Esophagus (tissue), 2 donors: ENCODE data around the gene CD207. TPM values are rescaled to one million over a fixed set of nuclear protein-coding genes. Genes with fewer than 3 reads are reported as not detected.

Experiments
- H3K27ac ChIP-seq, 2 donors: one replicate each; pipeline ENCODE4 v1.5.1; 2013; ENCODE audit warnings: low read depth in 2 of 2, mild to moderate bottlenecking in 2 of 2, inconsistent platforms in 1 of 2, low read length in 1 of 2, moderate library complexity in 1 of 2
- H3K27me3 ChIP-seq, 2 donors: one replicate each; pipeline ENCODE4 v1.6.1; 2013; ENCODE audit warnings: low read length in 2 of 2, control low read depth in 1 of 2, mild to moderate bottlenecking in 1 of 2; ENCODE audit not compliant: insufficient read depth in 2 of 2, control insufficient read depth in 1 of 2
- H3K36me3 ChIP-seq, 2 donors: one replicate each; pipeline ENCODE4 v1.6.1; 2013; ENCODE audit warnings: low read length in 1 of 2; ENCODE audit not compliant: control insufficient read depth in 2 of 2, insufficient read depth in 2 of 2
- H3K4me1 ChIP-seq, 2 donors: one replicate each; pipeline ENCODE4 v1.6.1; 2013; ENCODE audit warnings: low read length in 1 of 2; ENCODE audit not compliant: control insufficient read depth in 2 of 2, insufficient read depth in 2 of 2
- H3K4me3 ChIP-seq, 2 donors: one replicate each; pipeline ENCODE4 v1.5.1; 2013; ENCODE audit warnings: low read length in 2 of 2, mild to moderate bottlenecking in 2 of 2, low read depth in 1 of 2, moderate library complexity in 1 of 2
- H3K9me3 ChIP-seq, 2 donors: one replicate each; pipeline ENCODE4 v1.6.1; 2013; ENCODE audit warnings: mild to moderate bottlenecking in 2 of 2, low read depth in 1 of 2, low read length in 1 of 2, moderate library complexity in 1 of 2; ENCODE audit not compliant: control insufficient read depth in 2 of 2, insufficient read depth in 1 of 2
- WGBS, 2 donors: extraction: QIAGEN DNeasy Blood & Tissue Kit; methylation state at CpG; one replicate each; pipeline ENCODE4 v1.1.7; 2013; 5-methylcytosine and 5-hydroxymethylcytosine counted together
- polyA plus RNA-seq, 2 donors: library from polyadenylated mRNA; stranded (reverse); fragments of 200-250 nt; gene quantifications; one replicate each; pipeline ENCODE4 v1.2.3, GENCODE V29; 2013
- donor health status: healthy with polysubstance abuse.
- donor health status: Bipolar disorder and iron deficiency.

The CD207 gene
- polyA plus RNA-seq, 2 donors = 0.94 to 10.2 TPM

DNA sequence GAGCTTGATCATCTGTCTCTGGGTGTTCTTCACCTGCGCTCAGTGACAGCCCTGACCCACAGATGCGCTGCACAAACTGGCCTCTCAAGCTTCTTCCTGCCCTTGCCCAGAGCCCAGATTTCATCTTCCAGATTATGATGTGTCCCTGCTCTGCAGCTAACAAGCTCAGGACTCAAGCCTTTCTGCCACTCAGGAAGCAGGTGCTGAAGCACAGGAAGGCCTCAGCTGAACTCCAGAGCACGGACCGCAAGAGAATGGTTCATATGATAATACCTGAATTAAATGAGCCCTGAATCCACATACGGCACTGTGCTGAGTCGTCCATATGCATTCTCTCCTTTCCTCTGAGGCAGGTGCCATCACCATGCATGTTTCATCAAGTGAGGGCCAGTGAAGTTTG lies 3.8 kb downstream of the CD207 start:
- Histone ChIP-seq H3K4me1 (no peaks in the 10 kb centered on the region), H3K27me3 (no peaks in the 10 kb centered on the region), H3K4me3 (no peak overlapping the region), H3K27ac (no peak overlapping the region), H3K36me3 (no peaks in the 10 kb centered on the region), H3K9me3 (no peaks in the 10 kb centered on the region)
- WGBS, 2 donors = 67 to 71% methylated on average over 6 of the region's 6 CpGs

GRCh38 chr2:70830366-70830765 lies 5.2 kb downstream of the CD207 start:
- H3K36me3 ChIP-seq = no peaks in the 10 kb centered on the region
- WGBS, 2 donors = 65 to 66% methylated on average over 5 of the region's 5 CpGs
- H3K4me1 ChIP-seq = no peaks in the 10 kb centered on the region

DNA sequence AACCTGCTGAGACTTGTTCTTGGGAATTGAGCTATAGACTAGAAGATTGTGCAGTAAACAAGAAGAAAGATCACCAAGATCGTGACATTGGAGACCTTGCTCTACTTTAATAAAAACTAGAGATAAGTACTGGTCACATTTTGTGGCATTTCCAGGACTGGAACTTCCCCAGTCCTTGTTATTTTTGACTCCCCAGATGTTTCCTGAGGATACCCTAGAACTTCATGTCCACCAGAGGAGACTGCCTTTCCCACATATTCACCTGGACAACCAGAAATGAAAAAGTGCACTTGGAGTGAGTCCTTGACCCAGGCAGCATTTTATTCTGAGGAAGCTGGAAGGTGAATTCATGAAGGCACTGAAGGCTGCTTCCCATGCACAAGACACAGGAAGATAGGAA lies 5.7 kb downstream of the CD207 start:
- 54% methylated on average over 1 of the region's 1 CpG for WGBS, 2 donors
- no peak overlapping the region for H3K27ac ChIP-seq
- no peaks in the 10 kb centered on the region for H3K36me3 ChIP-seq
- no peaks in the 10 kb centered on the region for H3K27me3 ChIP-seq
- H3K4me3 ChIP-seq = no peak overlapping the region
- no peaks in the 10 kb centered on the region for H3K9me3 ChIP-seq
- H3K4me1 ChIP-seq = no peaks in the 10 kb centered on the region

More at GRCh38 chr2:70830366-70830765, 5.2 kb downstream of the CD207 start:
- H3K9me3 ChIP-seq = no peaks in the 10 kb centered on the region
- H3K27me3 ChIP-seq = no peaks in the 10 kb centered on the region
- H3K27ac ChIP-seq = no peak overlapping the region
- no peak overlapping the region for H3K4me3 ChIP-seq

GRCh38 chr2:70828914-70829824 lies 6.4 kb downstream of the CD207 start:
- Histone ChIP-seq H3K9me3 (no peaks in the 10 kb centered on the region), H3K4me3 (no peak overlapping the region), H3K27me3 (no peaks in the 10 kb centered on the region), H3K27ac (no peak overlapping the region), H3K4me1 (no peaks in the 10 kb centered on the region), H3K36me3 (no peaks in the 10 kb centered on the region)
- 54 to 62% methylated on average over 6 of the region's 6 CpGs for WGBS, 2 donors

- Histone ChIP-seq H3K4me1 (no peaks in the 10 kb centered on the region), H3K27ac (no peak overlapping the region), H3K36me3 (no peaks in the 10 kb centered on the region), H3K4me3 (no peak overlapping the region), H3K27me3 (no peaks in the 10 kb centered on the region), H3K9me3 (no peaks in the 10 kb centered on the region)
- 69 to 79% methylated on average over 5 of the region's 5 CpGs for WGBS, 2 donors
Measured at GRCh38 chr2:70828115-70828514, 7.5 kb downstream of the CD207 start.

- Histone ChIP-seq H3K27me3 (no peaks in the 10 kb centered on the region), H3K9me3 (no peaks in the 10 kb centered on the region), H3K4me1 (no peaks in the 10 kb centered on the region), H3K4me3 (no peak overlapping the region), H3K36me3 (no peaks in the 10 kb centered on the region), H3K27ac (no peak overlapping the region)
- 66 to 70% methylated on average over 5 of the region's 5 CpGs for WGBS, 2 donors
Measured at GRCh38 chr2:70827388-70827787, 8.2 kb downstream of the CD207 start.

- 71 to 76% methylated on average over 4 of the region's 4 CpGs for WGBS, 2 donors
- Histone ChIP-seq H3K4me1 (no peaks in the 10 kb centered on the region), H3K27ac (no peak overlapping the region), H3K4me3 (no peak overlapping the region), H3K36me3 (no peaks in the 10 kb centered on the region), H3K27me3 (no peaks in the 10 kb centered on the region), H3K9me3 (no peaks in the 10 kb centered on the region)
Measured at GRCh38 chr2:70826696-70827350, 8.8 kb downstream of the CD207 start.

- Histone ChIP-seq H3K4me3 (no peak overlapping the region), H3K27me3 (no peaks in the 10 kb centered on the region), H3K36me3 (no peaks in the 10 kb centered on the region), H3K4me1 (no peaks in the 10 kb centered on the region), H3K27ac (no peak overlapping the region), H3K9me3 (no peaks in the 10 kb centered on the region)
- WGBS, 2 donors = 85 to 90% methylated on average over 5 of the region's 5 CpGs
Measured at GRCh38 chr2:70823249-70823648, 12.4 kb downstream of the CD207 start.

GRCh38 chr2:70822843-70823242 lies 12.8 kb downstream of the CD207 start:
- no peaks in the 10 kb centered on the region for H3K27me3 ChIP-seq
- no peak overlapping the region for H3K27ac ChIP-seq
- no peak overlapping the region for H3K4me3 ChIP-seq
- no peaks in the 10 kb centered on the region for H3K9me3 ChIP-seq
- 71 to 86% methylated on average over 8 of the region's 8 CpGs for WGBS, 2 donors
- H3K4me1 ChIP-seq = no peaks in the 10 kb centered on the region
- no peaks in the 10 kb centered on the region for H3K36me3 ChIP-seq
